Brain microvascular endothelial cell (primary cell): ENCODE measurements around the gene HK3.

Experiments used
- DNase-seq: peaks from one replicate; pipeline ENCODE4 v3.0.0-alpha.2; 2020
- H3K27ac ChIP-seq: fragments of 250-450 bp; sonication (Bioruptor Pico); 2 replicates; pipeline ENCODE4 v1.5.1; 2020; ENCODE audit warnings: mild to moderate bottlenecking, moderate library complexity
- H3K27me3 ChIP-seq: fragments of 250-450 bp; sonication (Bioruptor Pico); replicated peaks from 2 replicates; pipeline ENCODE4 v1.5.1; 2020; ENCODE audit warnings: mild to moderate bottlenecking
- H3K36me3 ChIP-seq: fragments of 250-450 bp; sonication (Bioruptor Pico); replicated peaks from 2 replicates; pipeline ENCODE4 v1.5.1; 2020; ENCODE audit warnings: mild to moderate bottlenecking
- H3K4me3 ChIP-seq: 2 replicates; pipeline ENCODE4 v1.5.1; 2011; ENCODE audit warnings: low read depth, mild to moderate bottlenecking, control low read depth, low read length, moderate library complexity
- in situ Hi-C: cut with HindIII; loops from 2 replicates; pipeline ENCODE4 v1.10.0; 2017; ENCODE audit warnings: low sequenced_read_pairs, low pct_ligation_motif_present
- TF ChIP-seq, protein P1 (sequence below): IDR thresholded peaks from 2 replicates; pipeline ENCODE4 v1.5.1; 2011; ENCODE audit warnings: low read depth, mild to moderate bottlenecking, moderate library complexity, low read length, control low read depth, inconsistent platforms; ENCODE audit errors: missing control alignments

The HK3 gene

DNA sequence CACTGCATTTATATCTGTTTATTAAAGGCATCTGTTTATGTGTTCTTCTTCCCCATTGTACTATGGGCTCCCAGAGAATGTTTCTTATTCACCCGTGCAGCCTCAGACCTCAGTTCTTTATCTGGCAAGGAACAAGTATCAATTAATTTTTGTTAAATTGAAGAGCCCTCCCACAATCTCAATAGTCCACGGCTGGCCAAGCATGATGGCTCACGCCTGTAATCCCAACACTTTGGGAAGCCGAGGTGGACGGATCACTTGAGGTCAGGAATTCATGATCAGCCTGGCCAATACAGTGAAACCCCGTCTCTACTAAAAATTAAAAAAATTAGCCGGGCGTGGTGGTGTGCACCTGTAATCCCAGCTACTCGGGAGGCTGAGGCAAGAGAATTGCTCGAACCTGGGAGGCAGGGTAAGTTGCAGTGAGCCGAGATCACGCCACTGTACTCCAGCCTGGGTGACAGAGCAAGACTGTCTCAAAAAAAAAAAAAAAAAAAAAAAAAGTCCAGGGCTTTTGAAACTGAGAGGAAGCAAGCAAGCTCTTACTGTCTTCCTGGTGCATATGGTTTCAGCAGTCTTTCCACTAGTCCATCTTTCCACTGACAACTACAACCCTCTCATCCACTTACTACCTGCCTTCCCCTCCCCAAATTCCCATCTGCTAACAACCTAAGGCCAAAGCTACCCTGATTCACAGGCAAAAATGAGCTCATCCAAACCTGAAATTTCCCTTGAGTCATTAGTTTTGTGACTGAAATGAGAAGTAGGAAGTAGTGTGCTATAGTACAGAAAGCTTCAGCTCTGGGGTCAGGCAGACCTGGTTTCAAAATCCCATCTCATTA, 2.3 kb upstream of the HK3 start:
- H3K4me3 ChIP-seq = no peak overlapping the region
- H3K36me3 ChIP-seq = peaks cover 25% of the 10 kb centered on the region
- no peak overlapping the region for H3K27ac ChIP-seq
- no peak for DNase-seq
- H3K27me3 ChIP-seq = no peaks in the 10 kb centered on the region
- in situ Hi-C loops = no loop called here
- TF ChIP-seq, protein P1, sequence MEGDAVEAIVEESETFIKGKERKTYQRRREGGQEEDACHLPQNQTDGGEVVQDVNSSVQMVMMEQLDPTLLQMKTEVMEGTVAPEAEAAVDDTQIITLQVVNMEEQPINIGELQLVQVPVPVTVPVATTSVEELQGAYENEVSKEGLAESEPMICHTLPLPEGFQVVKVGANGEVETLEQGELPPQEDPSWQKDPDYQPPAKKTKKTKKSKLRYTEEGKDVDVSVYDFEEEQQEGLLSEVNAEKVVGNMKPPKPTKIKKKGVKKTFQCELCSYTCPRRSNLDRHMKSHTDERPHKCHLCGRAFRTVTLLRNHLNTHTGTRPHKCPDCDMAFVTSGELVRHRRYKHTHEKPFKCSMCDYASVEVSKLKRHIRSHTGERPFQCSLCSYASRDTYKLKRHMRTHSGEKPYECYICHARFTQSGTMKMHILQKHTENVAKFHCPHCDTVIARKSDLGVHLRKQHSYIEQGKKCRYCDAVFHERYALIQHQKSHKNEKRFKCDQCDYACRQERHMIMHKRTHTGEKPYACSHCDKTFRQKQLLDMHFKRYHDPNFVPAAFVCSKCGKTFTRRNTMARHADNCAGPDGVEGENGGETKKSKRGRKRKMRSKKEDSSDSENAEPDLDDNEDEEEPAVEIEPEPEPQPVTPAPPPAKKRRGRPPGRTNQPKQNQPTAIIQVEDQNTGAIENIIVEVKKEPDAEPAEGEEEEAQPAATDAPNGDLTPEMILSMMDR = no peak

DNA sequence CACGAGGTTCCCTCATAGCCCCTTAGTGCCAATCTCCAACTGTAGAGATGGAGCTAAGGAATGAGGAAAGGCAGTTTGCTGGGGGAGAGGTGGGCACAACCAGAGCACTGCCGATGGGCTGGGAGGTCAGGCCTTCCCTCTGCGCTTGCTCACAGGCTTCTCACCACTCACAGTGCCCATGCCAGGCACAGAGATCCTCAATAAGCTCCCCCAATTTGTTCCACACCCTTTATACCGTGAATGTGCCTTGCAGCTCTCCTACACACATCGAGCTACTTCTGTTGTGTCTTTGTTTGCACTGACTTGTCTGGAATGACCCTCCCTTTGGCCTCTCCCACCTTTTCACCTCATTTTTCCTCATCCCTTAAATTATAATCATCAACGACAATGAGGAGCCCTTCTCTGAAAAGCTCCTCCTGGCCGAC, 1.6 kb upstream of the HK3 start:
- TF ChIP-seq, protein P1 = no peak
- in situ Hi-C loops = no loop called here
- no peak for DNase-seq
- Histone ChIP-seq H3K4me3 (no peak overlapping the region), H3K36me3 (peaks cover 24% of the 10 kb centered on the region), H3K27me3 (no peaks in the 10 kb centered on the region), H3K27ac (no peak overlapping the region)

DNA sequence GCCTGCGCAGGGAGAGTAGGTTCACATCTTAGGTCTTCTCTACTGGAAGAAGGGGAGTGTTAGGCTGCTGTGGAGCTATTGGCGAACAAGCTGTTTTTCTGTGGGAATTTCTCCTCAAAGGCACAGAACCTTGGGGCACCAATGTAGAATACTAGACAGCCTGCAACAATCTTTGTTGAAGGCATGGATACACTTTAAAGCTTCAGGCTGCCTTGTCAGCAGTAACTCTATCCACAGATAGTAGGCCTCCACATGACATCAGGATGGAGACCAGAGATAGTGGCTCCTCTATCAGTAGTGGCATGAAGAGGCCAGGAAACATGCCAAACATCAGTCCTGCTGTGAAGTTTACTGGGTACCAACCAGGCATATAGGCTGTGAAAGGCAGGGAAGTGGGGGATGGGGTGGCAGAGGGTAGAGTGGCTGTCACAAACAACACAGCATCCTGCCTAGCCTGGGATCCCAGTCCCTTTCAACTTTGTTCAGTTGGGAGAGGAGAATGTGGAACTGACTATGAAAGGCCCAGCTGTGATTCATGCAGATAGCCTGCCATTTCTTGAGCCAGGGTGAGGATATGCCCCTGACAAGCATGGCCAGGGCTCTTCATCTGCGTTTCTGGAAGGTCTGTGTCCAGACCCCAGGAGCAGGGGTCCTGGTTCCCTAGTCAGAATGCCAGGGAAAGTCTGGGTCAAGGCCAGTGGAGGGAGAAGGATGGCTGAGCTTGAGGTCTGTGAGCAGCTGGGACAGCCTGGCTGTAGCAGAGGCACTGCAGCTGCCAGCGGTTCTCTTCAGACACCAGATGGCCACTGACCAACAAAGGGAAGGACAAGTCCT, 1.0 kb upstream of the HK3 start:
- TF ChIP-seq, protein P1 = no peak
- no peak overlapping the region for H3K27ac ChIP-seq
- no peak for DNase-seq
- peaks cover 18% of the 10 kb centered on the region for H3K36me3 ChIP-seq
- no peaks in the 10 kb centered on the region for H3K27me3 ChIP-seq
- in situ Hi-C loops = no loop called here
- H3K4me3 ChIP-seq = no peak overlapping the region

DNA sequence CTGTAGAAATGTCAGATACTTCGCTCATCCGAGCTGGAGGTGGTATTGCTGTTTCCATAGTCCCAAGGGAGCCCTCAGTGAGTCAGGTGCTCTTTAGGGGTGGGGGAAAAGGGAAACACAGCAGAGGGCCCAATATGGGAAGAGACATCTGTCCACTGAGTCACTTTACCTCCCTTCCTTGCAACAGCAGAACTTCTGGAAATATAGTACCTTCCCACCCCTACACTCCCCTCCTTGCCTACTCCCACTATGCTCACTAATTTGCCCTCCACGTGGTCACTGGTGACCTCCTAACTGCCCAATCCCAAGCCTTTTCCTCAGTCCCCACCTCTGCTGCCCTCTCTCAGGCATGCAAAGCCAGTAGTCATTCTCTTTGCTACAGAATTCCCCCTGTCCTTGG, 1.9 kb downstream of the HK3 start:
- no peak overlapping the region for H3K4me3 ChIP-seq
- TF ChIP-seq, protein P1 = no peak

DNA sequence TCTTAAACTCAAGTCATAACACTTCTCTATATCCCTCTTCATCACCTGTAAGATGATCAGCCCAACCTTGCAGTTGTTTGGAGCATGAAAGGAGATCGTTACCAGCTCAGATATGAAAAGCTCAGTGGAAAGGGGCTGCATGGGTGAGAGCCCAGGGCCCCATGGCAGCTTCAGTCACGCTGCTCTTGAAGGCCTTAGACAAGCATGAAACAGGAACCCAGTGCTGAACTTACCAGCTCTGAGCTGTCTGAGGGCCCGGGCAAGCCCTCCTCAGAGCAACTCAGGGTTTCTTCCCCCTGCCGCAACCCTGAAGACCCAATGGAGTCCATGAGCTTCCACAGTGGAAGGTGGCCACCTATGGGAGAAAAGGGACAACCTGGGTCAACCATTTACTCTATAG, 3.3 kb downstream of the HK3 start:
- in situ Hi-C loops = no loop called here
- Histone ChIP-seq H3K27me3 (no peaks in the 10 kb centered on the region), H3K36me3 (no peaks in the 10 kb centered on the region), H3K4me3 (no peak overlapping the region), H3K27ac (no peak overlapping the region)
- TF ChIP-seq, protein P1 = no peak
- no peak for DNase-seq

More for the DNA sequence above, 1.9 kb downstream of the HK3 start:
- Histone ChIP-seq H3K27me3 (no peaks in the 10 kb centered on the region), H3K27ac (no peak overlapping the region), H3K36me3 (no peaks in the 10 kb centered on the region)
- no peak for DNase-seq
- in situ Hi-C loops = no loop called here
